ENCODE results near the gene SLC16A3. TPM values are rescaled to one million over a fixed set of nuclear protein-coding genes. Genes with fewer than 3 reads are reported as not detected.

The SLC16A3 gene
- total and polyA plus RNA-seq, 9 of the 15 experiments (the other 6 are each of a cell fraction or from before 2014, with no cell fraction given), result 0.11 to 5.4 (median 1.2) TPM; not detected in 2

DNA sequence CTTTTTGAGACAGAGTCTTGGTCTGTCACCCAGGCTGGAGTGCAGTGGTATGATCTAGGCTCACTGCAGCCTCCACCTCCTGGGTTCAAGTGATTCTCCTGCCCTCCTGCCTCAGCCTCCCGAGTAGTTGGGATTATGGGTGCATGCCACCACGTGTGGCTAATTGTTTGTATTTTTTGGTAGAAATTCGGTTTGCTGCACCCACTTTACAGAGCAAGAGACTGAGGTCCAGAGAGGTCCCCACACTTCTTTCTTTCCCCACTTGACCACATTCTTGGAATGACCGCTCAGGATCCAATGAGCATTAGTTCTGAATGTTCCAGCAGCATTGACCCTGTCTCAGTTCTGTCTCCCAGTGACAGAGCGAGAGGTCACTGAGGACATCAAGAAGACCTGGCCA is 5.3 kb upstream of the SLC16A3 start:
- no peaks in the 10 kb centered on the region for H4K20me1 ChIP-seq (replicated peaks; ENCODE audit: control insufficient read depth, insufficient read depth, low read length)
- WGBS (ENCODE audit: insufficient coverage, low coverage, missing lambda C conversion rate), result 31% methylated on average over 5 of the region's 5 CpGs
- no peaks in the 10 kb centered on the region for H3K36me3 ChIP-seq (ENCODE audit: control insufficient read depth, insufficient read depth, low read length)
- peaks cover 5 to 61% of the 10 kb centered on the region in 2 experiments; a peak in 4 of 5 replicates for H3K4me1 ChIP-seq (replicated peaks in 1 of 2; ENCODE audit: control insufficient read depth in 2 of 2, insufficient read depth in 2 of 2, low read length in 2 of 2)
- H3K9me1 ChIP-seq (ENCODE audit: control insufficient read depth, insufficient read depth, low read length), result no peaks in the 10 kb centered on the region
- TF ChIP-seq FIP1L1 (IDR thresholded peaks at IDR 0.05; ENCODE audit: low read depth, low read length, poor library complexity, severe bottlenecking) (no peak), FOXJ3 (CRISPR knock-in tag; IDR thresholded peaks at IDR 0.05) (no peak), BCOR (IDR thresholded peaks at IDR 0.05) (peak; percentile 91), PHF20 (IDR thresholded peaks at IDR 0.05; ENCODE audit: partially characterized antibody) (peak; percentile 25), NR1H2 (CRISPR knock-in tag; IDR thresholded peaks at IDR 0.05) (no peak), BACH1 (tag; IDR thresholded peaks at IDR 0.05) (no peak), ZEB2 (IDR thresholded peaks at IDR 0.05) (0 out of 2 replicates have a peak, but pooled peaks have one; percentile 15), USF1 (CRISPR knock-in tag; IDR thresholded peaks at IDR 0.05) (peak; percentile 14; the same call in 1 of the 2 replicates), NRF1 (conservative IDR thresholded peaks at IDR 0.05 in 1 of 2, IDR thresholded peaks at IDR 0.05 in 1 of 2) (no peak), CBFA2T2 (conservative IDR thresholded peaks at IDR 0.05) (no peak), SMARCA5 (IDR thresholded peaks at IDR 0.05) (peak; percentile 63; the same call in 1 of the 2 replicates), MCM7 (IDR thresholded peaks at IDR 0.05) (no peak), KDM1A (IDR thresholded peaks at IDR 0.05) (peak in 1 of 2 experiments; percentile 51; a peak in 1 of 4 replicates), ZNF134 (CRISPR knock-in tag; conservative IDR thresholded peaks at IDR 0.05) (no peak), ADNP (tag; IDR thresholded peaks at IDR 0.05) (peak; percentile 58; the same call in 1 of the 2 replicates)
- no TSS peak for BruUV-seq (replicated peaks)
- FAIRE-seq (no peak), DNase-seq (ENCODE audit: extremely low read depth in 1 of 4, low spot score in 3 of 4) (no peak), ATAC-seq (no peak)
- no peak overlapping the region for H3K9ac ChIP-seq (ENCODE audit: insufficient read depth in 1 of 2, low read depth in 2 of 2, low read length in 2 of 2)
- no peak overlapping the region for H2AFZ ChIP-seq (ENCODE audit: low read depth, low read length)
- no peaks in the 10 kb centered on the region; the same call in 2 of the 3 replicates for H3K79me2 ChIP-seq (ENCODE audit: control insufficient read depth, insufficient read depth, low read length)
- CTCF ChIA-PET (ENCODE audit: low intra/inter-chr PET ratio), result no interaction called here
- in situ Hi-C loops (cut with MboI), result no loop called here
- no peaks in the 10 kb centered on the region for H3K27me3 ChIP-seq (ENCODE audit: control insufficient read depth in 2 of 2, insufficient read depth in 2 of 2, low read length in 2 of 2)
- no peak overlapping the region for H3K27ac ChIP-seq (ENCODE audit: extremely low read depth, low read depth, low read length)
- H3K4me2 ChIP-seq (ENCODE audit: insufficient read depth, low read length), result no peak overlapping the region
- no peaks in the 10 kb centered on the region for H3K9me3 ChIP-seq (replicated peaks; ENCODE audit: control insufficient read depth, insufficient read depth, low read depth, low read length)
- intact Hi-C loops (cut with micrococcal nuclease), result no loop called here
- H3K4me3 ChIP-seq, result no peak overlapping the region
- POLR2A ChIA-PET, result no interaction called here
